H1 (cell line): ENCODE data around the gene PPP4R1. TPM values are rescaled to one million over a fixed set of nuclear protein-coding genes. Genes with fewer than 3 reads are reported as not detected.

Experiments
- CTCF ChIA-PET: fragments of 300-600 bp; sonication (Branson Sonifier 250); formaldehyde crosslinking; loops from one replicate; lab custom pipeline; 2021; ENCODE audit not compliant: partially characterized antibody; lab: Charles Lee
- POLR2A ChIA-PET: fragments of 300-600 bp; sonication (Branson Sonifier 250); formaldehyde crosslinking; loops from one replicate; lab custom pipeline; 2021; ENCODE audit warnings: inconsistent platforms; ENCODE audit not compliant: partially characterized antibody; lab: Charles Lee
- DNase-seq, 2 experiments: peaks; one replicate each; pipeline versions ENCODE4 v3.0.0 to v3.0.0-alpha.2; 2010 to 2022; ENCODE audit warnings: low spot score in 2 of 2, low read depth in 1 of 2, mixed read lengths in 1 of 2
- FAIRE-seq: peaks from 2 replicates; lab custom pipeline; 2011; peaks lifted over from hg19 to GRCh38; lab: Jason Lieb, UNC
- H2AFZ ChIP-seq: 2 replicates; pipeline ENCODE4 v1.8.1; 2012; ENCODE audit warnings: low read length, inconsistent platforms
- H2AK5ac ChIP-seq: 2 replicates; pipeline ENCODE4 v1.6.1; 2013; ENCODE audit warnings: low read depth, low read length
- H2BK120ac ChIP-seq: replicated peaks from 2 replicates; pipeline ENCODE3; 2013; ENCODE audit warnings: low read depth, low read length, inconsistent platforms
- H2BK12ac ChIP-seq: 2 replicates; pipeline ENCODE4 v1.6.1; 2013; ENCODE audit warnings: low read depth, low read length
- H2BK15ac ChIP-seq: 2 replicates; pipeline ENCODE4 v1.6.1; 2013; ENCODE audit warnings: low read length
- H2BK20ac ChIP-seq: 2 replicates; pipeline ENCODE4 v1.6.1; 2013; ENCODE audit warnings: low read length
- H2BK5ac ChIP-seq: 2 replicates; pipeline ENCODE4 v1.6.1; 2013; ENCODE audit warnings: low read depth, low read length
- H3K14ac ChIP-seq: 2 replicates; pipeline ENCODE4 v1.6.1; 2013; ENCODE audit warnings: inconsistent platforms; ENCODE audit not compliant: insufficient read length
- H3K18ac ChIP-seq: 2 replicates; pipeline ENCODE4 v1.6.1; 2013; ENCODE audit warnings: low read length; ENCODE audit errors: extremely low read depth
- H3K23ac ChIP-seq: 2 replicates; pipeline ENCODE4 v1.6.1; 2013; ENCODE audit warnings: inconsistent platforms; ENCODE audit not compliant: insufficient read length
- H3K23me2 ChIP-seq: 2 replicates; pipeline ENCODE4 v1.6.1; 2013; ENCODE audit warnings: low read depth, low read length
- H3K27ac ChIP-seq: 2 replicates; pipeline ENCODE4 v1.6.1; 2011; ENCODE audit warnings: low read depth, low read length, inconsistent platforms
- H3K27me3 ChIP-seq, 4 experiments: replicated peaks in 1 of 4; 1 replicate in 1 of 4; 2 replicates in 3 of 4; pipeline versions ENCODE4 v1.6.1 to v1.8.1; 2011 to 2013; ENCODE audit warnings: low read length in 3 of 4, mild to moderate bottlenecking in 3 of 4, inconsistent platforms in 2 of 4, mixed read lengths in 2 of 4, moderate library complexity in 1 of 4; ENCODE audit not compliant: control insufficient read depth in 3 of 4, insufficient read depth in 3 of 4; ENCODE audit errors: extremely low read depth in 1 of 4
- H3K36me3 ChIP-seq, 4 experiments: 2 replicates each; pipeline versions ENCODE4 v1.6.1 to v1.8.1; 2011 to 2013; ENCODE audit warnings: mild to moderate bottlenecking in 4 of 4, low read length in 3 of 4, moderate library complexity in 2 of 4, control low read depth in 1 of 4, inconsistent platforms in 1 of 4; ENCODE audit not compliant: insufficient read depth in 4 of 4, control insufficient read depth in 2 of 4
- H3K4ac ChIP-seq: replicated peaks from 2 replicates; pipeline ENCODE3; 2013; ENCODE audit warnings: low read length, low read depth, mixed read lengths, inconsistent platforms; ENCODE audit not compliant: insufficient read length
- H3K4me1 ChIP-seq, 4 experiments: replicated peaks in 1 of 4; 1 replicate in 1 of 4; 2 replicates in 3 of 4; pipeline versions ENCODE4 v1.6.1 to v1.8.1; 2011 to 2013; ENCODE audit warnings: low read length in 3 of 4, inconsistent platforms in 2 of 4, mixed read lengths in 1 of 4; ENCODE audit not compliant: insufficient read depth in 4 of 4, control insufficient read depth in 3 of 4
- H3K4me2 ChIP-seq, 2 experiments: 2 replicates each; pipeline versions ENCODE4 v1.6.1 to v1.8.1; 2011 to 2013; ENCODE audit warnings: low read depth in 2 of 2, low read length in 2 of 2, control low read depth in 1 of 2, inconsistent platforms in 1 of 2, mild to moderate bottlenecking in 1 of 2; ENCODE audit not compliant: insufficient read depth in 1 of 2
- H3K4me3 ChIP-seq, 4 experiments: fragments of 200-600, 300-600 bp in 1 of 4; sonication (generic), shearing (Covaris generic), sonication (Bioruptor Twin) in 1 of 4; 2 replicates each; pipeline versions ENCODE4 v1.5.1 to v1.8.1; 2011 to 2016; ENCODE audit warnings: low read length in 4 of 4, low read depth in 3 of 4, control low read depth in 2 of 4, inconsistent platforms in 2 of 4, mild to moderate bottlenecking in 2 of 4, mixed read lengths in 1 of 4, moderate library complexity in 1 of 4; ENCODE audit not compliant: insufficient read depth in 2 of 4; ENCODE audit errors: extremely low read depth in 1 of 4
- H3K56ac ChIP-seq: replicated peaks from 2 replicates; pipeline ENCODE3; 2013; ENCODE audit warnings: low read depth, mild to moderate bottlenecking, mixed read lengths, low read length, inconsistent platforms; ENCODE audit not compliant: insufficient read length
- H3K79me1 ChIP-seq: 2 replicates; pipeline ENCODE4 v1.6.1; 2013; ENCODE audit warnings: low read depth, low read length, control low read depth
- H3K79me2 ChIP-seq, 2 experiments: 2 replicates each; pipeline versions ENCODE4 v1.6.1 to v1.8.1; 2012 to 2013; ENCODE audit warnings: low read length in 2 of 2, mild to moderate bottlenecking in 2 of 2, inconsistent platforms in 1 of 2; ENCODE audit not compliant: insufficient read depth in 2 of 2, control insufficient read depth in 1 of 2
- H3K9ac ChIP-seq, 4 experiments: replicated peaks in 1 of 4; 1 replicate in 1 of 4; 2 replicates in 3 of 4; pipeline versions ENCODE4 v1.6.1 to v1.8.1; 2011 to 2013; ENCODE audit warnings: low read depth in 3 of 4, low read length in 3 of 4, control low read depth in 2 of 4, mild to moderate bottlenecking in 2 of 4, moderate library complexity in 2 of 4, inconsistent platforms in 1 of 4; ENCODE audit errors: extremely low read depth in 1 of 4
- H3K9me3 ChIP-seq, 2 experiments: 2 replicates each; pipeline versions ENCODE4 v1.6.1 to v1.8.1; 2012 to 2013; ENCODE audit warnings: mild to moderate bottlenecking in 2 of 2, moderate library complexity in 2 of 2, control low read depth in 1 of 2, inconsistent platforms in 1 of 2, low read depth in 1 of 2, low read length in 1 of 2, mixed read lengths in 1 of 2; ENCODE audit not compliant: insufficient read depth in 2 of 2
- H4K20me1 ChIP-seq, 2 experiments: replicated peaks in 1 of 2; 2 replicates each; pipeline versions ENCODE3 to v1.8.1; 2011 to 2013; ENCODE audit warnings: inconsistent platforms in 2 of 2, low read length in 2 of 2, mild to moderate bottlenecking in 1 of 2; ENCODE audit not compliant: insufficient read depth in 2 of 2, control insufficient read depth in 1 of 2
- H4K5ac ChIP-seq: 2 replicates; pipeline ENCODE4 v1.6.1; 2013; ENCODE audit warnings: low read length, low read depth, mixed read lengths, inconsistent platforms; ENCODE audit not compliant: insufficient read length
- H4K8ac ChIP-seq: 2 replicates; pipeline ENCODE4 v1.8.0; 2013; ENCODE audit warnings: mild to moderate bottlenecking, moderate library complexity, low read length, inconsistent platforms; ENCODE audit not compliant: insufficient read depth; ENCODE audit errors: extremely low read depth
- H4K91ac ChIP-seq: replicated peaks from 2 replicates; pipeline ENCODE3; 2013; ENCODE audit warnings: low read length, mixed read lengths, inconsistent platforms; ENCODE audit not compliant: insufficient read length
- BACH1 ChIP-seq: IDR thresholded peaks from 2 replicates; pipeline ENCODE4 v1.6.1; 2012; ENCODE audit warnings: low read length, improper control_type of control experiment
- BCL11A ChIP-seq, 2 experiments: IDR thresholded peaks; one replicate each; pipeline ENCODE4 v1.6.1; 2011; ENCODE audit warnings: low read depth in 2 of 2, low read length in 2 of 2, mild to moderate bottlenecking in 2 of 2
- CHD2 ChIP-seq: IDR thresholded peaks from 2 replicates; pipeline ENCODE4 v1.6.1; 2012; ENCODE audit warnings: low read length, improper control_type of control experiment
- GABPA ChIP-seq: IDR thresholded peaks from 2 replicates; pipeline ENCODE4 v1.6.1; 2011; ENCODE audit warnings: mild to moderate bottlenecking, low read length, moderate library complexity, borderline replicate concordance; ENCODE audit not compliant: insufficient read depth
- JUND ChIP-seq: IDR thresholded peaks from 2 replicates; pipeline ENCODE4 v1.6.1; 2011; ENCODE audit warnings: mild to moderate bottlenecking, improper control_type of control experiment, low read length
- KDM1A ChIP-seq: fragments of 200-600, 300-600 bp; sonication (generic); IDR thresholded peaks from 2 replicates; pipeline ENCODE4 v1.7.1; 2016; ENCODE audit warnings: mild to moderate bottlenecking, low read length, borderline replicate concordance
- POLR2AphosphoS5 ChIP-seq: IDR thresholded peaks from 2 replicates; pipeline ENCODE4 v1.6.1; 2011; ENCODE audit warnings: low read depth, low read length
- SIN3A ChIP-seq, 2 experiments: IDR thresholded peaks in 1 of 2; conservative IDR thresholded peaks in 1 of 2; 2 replicates each; pipeline ENCODE4 v1.6.1; 2011 to 2012; ENCODE audit warnings: low read length in 2 of 2, improper control_type of control experiment in 1 of 2, low read depth in 1 of 2, mild to moderate bottlenecking in 1 of 2
- SP2 ChIP-seq: IDR thresholded peaks from 2 replicates; pipeline ENCODE4 v1.6.1; 2012; ENCODE audit warnings: mild to moderate bottlenecking, low read length, inconsistent platforms
- WGBS, 2 experiments: shearing (Covaris generic) in 1 of 2; methylation state at CpG; one replicate each; pipeline versions ENCODE4 v1.1.6 to v1.1.7; 2013 to 2015; ENCODE audit warnings: low lambda C conversion rate in 2 of 2, mixed read lengths in 2 of 2, inconsistent platforms in 1 of 2, low coverage in 1 of 2, missing lambda C conversion rate in 1 of 2; ENCODE audit not compliant: insufficient replicate concordance in 2 of 2, insufficient coverage in 1 of 2, insufficient read length in 1 of 2; ENCODE audit errors: extremely low coverage in 1 of 2, missing lambda C conversion rate in 1 of 2; 5-methylcytosine and 5-hydroxymethylcytosine counted together
- polyA plus RNA-seq, 7 experiments: library from polyadenylated mRNA; depleted of rRNA in 3 of 7; stranded (reverse) in 5 of 7; unstranded in 2 of 7; fragments of >200 nt in 5 of 7; fragments of 200-250 nt in 2 of 7; gene quantifications; 1 replicate in 5 of 7; 2 replicates in 1 of 7; 4 replicates in 1 of 7; pipeline versions ENCODE4 v1.2.1 to v1.2.3, GENCODE V29; 2011 to 2013; ENCODE audit warnings: missing spikeins in 2 of 7, mixed read lengths in 2 of 7
- total RNA-seq: library from RNA; stranded (reverse); fragmentation: NEBNext Ultra II Directional; extraction: Animal tissue kit (Norgen Biotek cat#: 25700); gene quantifications from 2 replicates; pipeline ENCODE4 v1.2.1, GENCODE V29; 2021
- TF ChIP-seq, protein P1 (sequence below): IDR thresholded peaks from 2 replicates; pipeline ENCODE4 v1.6.1; 2011; ENCODE audit warnings: low read depth, mild to moderate bottlenecking, low read length; ENCODE audit not compliant: insufficient read depth
- TF ChIP-seq, protein P2 (sequence below): IDR thresholded peaks from 2 replicates; pipeline ENCODE4 v1.6.1; 2011; ENCODE audit warnings: low read length, improper control_type of control experiment

Gene PPP4R1
- total and polyA plus RNA-seq, 2 of the 8 experiments (the other 6 are each of a cell fraction or from before 2014, with no cell fraction given), result 67.4 to 96.1 TPM

- H4K5ac ChIP-seq, result no peak overlapping the region
- H3K18ac ChIP-seq, result no peak overlapping the region
- no peak for TF ChIP-seq SIN3A (conservative IDR thresholded peaks at IDR 0.05 in 1 of 2, IDR thresholded peaks at IDR 0.05 in 1 of 2; ENCODE audit: low read depth in 1 of 2, low read length in 2 of 2)
- TF ChIP-seq, protein P1, sequence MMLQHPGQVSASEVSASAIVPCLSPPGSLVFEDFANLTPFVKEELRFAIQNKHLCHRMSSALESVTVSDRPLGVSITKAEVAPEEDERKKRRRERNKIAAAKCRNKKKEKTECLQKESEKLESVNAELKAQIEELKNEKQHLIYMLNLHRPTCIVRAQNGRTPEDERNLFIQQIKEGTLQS, result no peak
- TF ChIP-seq CHD2, result no peak
- TF ChIP-seq BCL11A (IDR thresholded peaks at IDR 0.05; ENCODE audit: low read depth in 2 of 2, low read length in 2 of 2), result no peak
- no peak for TF ChIP-seq GABPA
- TF ChIP-seq SP2, result no peak
- TF ChIP-seq KDM1A, result no peak
- no peak for TF ChIP-seq BACH1
- TF ChIP-seq JUND, result no peak
- TF ChIP-seq, protein P2, sequence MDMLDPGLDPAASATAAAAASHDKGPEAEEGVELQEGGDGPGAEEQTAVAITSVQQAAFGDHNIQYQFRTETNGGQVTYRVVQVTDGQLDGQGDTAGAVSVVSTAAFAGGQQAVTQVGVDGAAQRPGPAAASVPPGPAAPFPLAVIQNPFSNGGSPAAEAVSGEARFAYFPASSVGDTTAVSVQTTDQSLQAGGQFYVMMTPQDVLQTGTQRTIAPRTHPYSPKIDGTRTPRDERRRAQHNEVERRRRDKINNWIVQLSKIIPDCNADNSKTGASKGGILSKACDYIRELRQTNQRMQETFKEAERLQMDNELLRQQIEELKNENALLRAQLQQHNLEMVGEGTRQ, result no peak
- TF ChIP-seq POLR2AphosphoS5, result no peak
- no peak overlapping the region for H2BK5ac ChIP-seq
- peaks cover 0 to 5% (median 0%) of the 10 kb centered on the region in 4 experiments; a peak in 2 of 7 replicates for H3K4me1 ChIP-seq
- H3K27ac ChIP-seq, result no peak overlapping the region
- no peak overlapping the region for H2AFZ ChIP-seq
- peaks cover 0 to 14% (median 3%) of the 10 kb centered on the region in 4 experiments; a peak in 3 of 8 replicates for H3K36me3 ChIP-seq
- no peak overlapping the region for H2BK120ac ChIP-seq
- H2BK15ac ChIP-seq, result no peak overlapping the region
- no peak overlapping the region for H3K14ac ChIP-seq
- H4K20me1 ChIP-seq, result peaks cover 0 to 2% of the 10 kb centered on the region in 2 experiments
- no peak overlapping the region for H3K4me3 ChIP-seq
- H3K4ac ChIP-seq, result no peak overlapping the region
- H3K4me2 ChIP-seq, result no peak overlapping the region
- no peak overlapping the region for H4K8ac ChIP-seq
- ChIA-PET CTCF (no interaction called here), POLR2A (interaction anchor here (1.2 kb wide), 1 partner anchor 13 kb away, joined by 3 read pairs; no protein-coding TSS in a partner anchor)
- H3K23me2 ChIP-seq, result no peaks in the 10 kb centered on the region
- H3K9ac ChIP-seq, result no peak overlapping the region
- H2BK12ac ChIP-seq, result no peak overlapping the region
- H4K91ac ChIP-seq, result no peak overlapping the region
- no peaks in the 10 kb centered on the region; a peak in 1 of 4 replicates for H3K9me3 ChIP-seq
- H2BK20ac ChIP-seq, result no peak overlapping the region
- 61% methylated on average over 3 of the region's 3 CpGs; no CpG with 5 or more reads in 1 of the 2 experiments for WGBS, 2 experiments
- H2AK5ac ChIP-seq, result no peak overlapping the region
- no peak overlapping the region for H3K56ac ChIP-seq
- no peak for DNase-seq
- peaks cover 0 to 68% of the 10 kb centered on the region in 2 experiments; a peak in 3 of 4 replicates for H3K79me2 ChIP-seq
- H3K27me3 ChIP-seq, result no peaks in the 10 kb centered on the region
- no peaks in the 10 kb centered on the region for H3K79me1 ChIP-seq
- FAIRE-seq, result no peak
- H3K23ac ChIP-seq, result no peak overlapping the region
Measured at GRCh38 chr18:9596226-9596625, 18.1 kb downstream of the PPP4R1 start.
